ENCODE data around the gene SPEG.

- TF ChIP-seq CTCF (conservative IDR thresholded peaks at IDR 0.05; ENCODE audit: low read depth, low read length) = no peak
- no peak for TF ChIP-seq EZH2phosphoT487 (IDR thresholded peaks at IDR 0.05; ENCODE audit: borderline replicate concordance, low read length)
Observed at GRCh38 chr2:219423652-219424377, 10.8 kb upstream of the SPEG start.

Measured in PC-3 (cell line).